Measurements from ENCODE around the gene PHLDA2. TPM values are rescaled to one million over a fixed set of nuclear protein-coding genes. Genes with fewer than 3 reads are reported as not detected.

The PHLDA2 gene
- total and polyA plus RNA-seq, 7 donors, result 1.7 to 37.9 (median 35.4) TPM; not detected in 3

DNA sequence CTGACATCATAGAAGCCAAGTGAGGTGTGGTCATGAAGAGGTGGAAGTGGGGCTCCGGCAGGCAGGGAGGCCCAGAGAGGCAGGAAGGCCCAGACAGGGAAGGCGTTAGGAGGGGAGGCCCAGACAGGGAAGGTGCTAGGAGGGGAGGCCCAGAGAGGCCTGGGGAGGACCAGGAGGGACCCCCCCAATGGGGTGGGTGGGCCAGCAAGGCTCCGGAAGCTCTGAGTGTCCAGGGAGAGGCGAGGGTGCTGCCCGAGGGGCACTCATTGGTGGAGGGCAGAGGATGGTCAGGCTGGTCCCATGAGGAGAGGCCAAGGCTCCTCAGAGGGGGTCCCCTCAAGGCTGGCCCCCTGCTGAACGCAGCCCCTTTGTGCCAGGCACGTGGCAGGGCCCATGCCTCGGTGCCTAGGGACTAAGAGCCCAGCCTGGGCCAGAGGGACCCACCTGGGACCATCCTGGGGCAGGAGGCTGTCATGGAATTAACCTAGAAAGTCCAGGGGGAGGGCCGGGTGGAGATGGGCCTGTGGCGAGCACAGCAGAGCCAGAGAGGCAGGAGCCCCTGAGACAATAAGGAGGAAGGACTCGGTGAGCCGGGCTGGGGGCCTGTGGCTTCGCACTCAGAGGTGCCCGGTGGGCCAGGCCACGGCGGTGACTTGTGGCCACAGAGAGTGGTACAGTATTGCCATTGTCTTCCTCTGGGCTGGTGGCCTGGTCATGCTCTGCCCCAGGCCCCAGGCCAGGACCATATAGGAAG lies 12.2 kb downstream of the PHLDA2 start:
- Histone ChIP-seq H3K27me3 (no peaks in the 10 kb centered on the region), H3K4me1 (no peaks in the 10 kb centered on the region), H3K4me3 (no peak overlapping the region), H3K27ac (no peak overlapping the region), H3K36me3 (no peaks in the 10 kb centered on the region), H3K9me3 (no peaks in the 10 kb centered on the region)
- WGBS, 2 donors, result 92 to 94% methylated on average over 16 of the region's 16 CpGs
- intact Hi-C loops (cut with DNase I), result no loop called here
- DNase-seq, result no peak
- TF ChIP-seq, protein P1, sequence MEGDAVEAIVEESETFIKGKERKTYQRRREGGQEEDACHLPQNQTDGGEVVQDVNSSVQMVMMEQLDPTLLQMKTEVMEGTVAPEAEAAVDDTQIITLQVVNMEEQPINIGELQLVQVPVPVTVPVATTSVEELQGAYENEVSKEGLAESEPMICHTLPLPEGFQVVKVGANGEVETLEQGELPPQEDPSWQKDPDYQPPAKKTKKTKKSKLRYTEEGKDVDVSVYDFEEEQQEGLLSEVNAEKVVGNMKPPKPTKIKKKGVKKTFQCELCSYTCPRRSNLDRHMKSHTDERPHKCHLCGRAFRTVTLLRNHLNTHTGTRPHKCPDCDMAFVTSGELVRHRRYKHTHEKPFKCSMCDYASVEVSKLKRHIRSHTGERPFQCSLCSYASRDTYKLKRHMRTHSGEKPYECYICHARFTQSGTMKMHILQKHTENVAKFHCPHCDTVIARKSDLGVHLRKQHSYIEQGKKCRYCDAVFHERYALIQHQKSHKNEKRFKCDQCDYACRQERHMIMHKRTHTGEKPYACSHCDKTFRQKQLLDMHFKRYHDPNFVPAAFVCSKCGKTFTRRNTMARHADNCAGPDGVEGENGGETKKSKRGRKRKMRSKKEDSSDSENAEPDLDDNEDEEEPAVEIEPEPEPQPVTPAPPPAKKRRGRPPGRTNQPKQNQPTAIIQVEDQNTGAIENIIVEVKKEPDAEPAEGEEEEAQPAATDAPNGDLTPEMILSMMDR (IDR thresholded peaks at IDR 0.05), result no peak
- no peak for TF ChIP-seq POLR2A (IDR thresholded peaks at IDR 0.05)

DNA sequence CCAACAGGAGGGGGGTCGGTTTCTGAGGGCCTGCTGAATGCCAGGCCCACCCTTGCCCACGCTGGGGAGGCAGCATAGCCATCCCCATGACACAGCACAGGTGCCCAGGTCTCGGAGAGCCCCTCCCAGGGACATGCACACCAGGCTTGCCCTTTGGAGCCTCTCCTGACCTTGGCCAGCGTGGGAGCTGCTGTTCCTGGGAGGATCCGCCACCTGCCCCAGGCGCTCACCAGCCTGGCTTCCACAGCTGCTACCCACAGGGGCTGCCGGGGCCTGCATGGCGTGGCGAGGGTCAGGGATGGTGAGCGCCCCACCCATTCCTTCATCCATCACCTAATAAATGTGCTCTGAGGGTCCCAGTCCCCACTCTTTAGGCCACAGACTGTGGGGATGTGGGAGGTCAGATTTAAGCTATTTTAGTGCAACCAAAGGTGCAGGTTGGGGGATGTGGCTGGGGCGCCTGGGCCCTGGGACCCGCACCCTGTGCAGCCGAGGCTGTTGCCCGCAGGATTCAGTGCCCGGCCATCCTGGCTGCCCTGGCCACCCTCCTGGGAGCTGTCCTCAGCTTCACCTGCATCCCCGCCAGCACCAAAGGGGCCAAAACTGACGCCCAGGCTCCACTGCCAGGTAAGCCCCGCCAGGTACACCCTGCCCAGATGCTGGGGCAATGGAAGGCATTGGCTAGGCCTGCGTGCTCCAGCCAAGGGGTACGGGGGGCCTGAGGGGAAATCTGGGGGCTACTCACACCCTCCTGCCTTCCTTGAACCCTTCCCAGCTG lies 12.9 kb downstream of the PHLDA2 start:
- H3K9me3 ChIP-seq, result no peaks in the 10 kb centered on the region
- intact Hi-C loops (cut with DNase I), result no loop called here
- no peaks in the 10 kb centered on the region for H3K4me1 ChIP-seq
- no peaks in the 10 kb centered on the region for H3K36me3 ChIP-seq
- WGBS, 2 donors, result 90% methylated on average over 20 of the region's 20 CpGs
- H3K27me3 ChIP-seq, result no peaks in the 10 kb centered on the region
- H3K27ac ChIP-seq, result no peak overlapping the region
- no peak for TF ChIP-seq EP300 (IDR thresholded peaks at IDR 0.05)
- TF ChIP-seq, protein P1 (IDR thresholded peaks at IDR 0.05), result no peak
- no peak for TF ChIP-seq POLR2AphosphoS5 (IDR thresholded peaks at IDR 0.05)
- TF ChIP-seq POLR2A (IDR thresholded peaks at IDR 0.05), result no peak
- H3K4me3 ChIP-seq, result no peak overlapping the region
- no peak for DNase-seq

DNA sequence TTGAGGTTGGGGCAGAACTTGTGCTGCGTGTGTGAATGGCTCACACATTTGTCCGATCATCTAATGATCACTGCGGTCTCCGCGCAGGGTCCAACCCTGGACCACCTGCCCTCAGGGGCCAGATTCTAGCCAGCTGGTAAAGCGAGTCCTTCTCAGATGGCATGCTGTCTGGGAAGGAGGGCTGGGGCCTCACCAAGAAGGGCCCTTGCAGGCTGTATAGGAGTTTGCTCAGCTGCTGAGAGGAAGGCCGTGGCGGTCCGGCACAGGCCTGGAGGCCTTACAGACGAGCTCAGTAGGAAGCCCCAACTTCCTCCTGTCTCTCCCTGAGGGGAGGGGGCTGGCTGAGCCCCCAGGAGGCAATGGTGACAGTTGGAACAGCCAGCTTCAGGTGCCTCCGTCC lies 13.7 kb downstream of the PHLDA2 start:
- H3K36me3 ChIP-seq, result no peaks in the 10 kb centered on the region
- no peaks in the 10 kb centered on the region for H3K27me3 ChIP-seq
- H3K27ac ChIP-seq, result no peak overlapping the region
- no peaks in the 10 kb centered on the region for H3K9me3 ChIP-seq
- DNase-seq, result no peak
- intact Hi-C loops (cut with DNase I), result no loop called here
- no peak overlapping the region for H3K4me3 ChIP-seq
- TF ChIP-seq POLR2AphosphoS5 (IDR thresholded peaks at IDR 0.05) (no peak), POLR2A (IDR thresholded peaks at IDR 0.05) (no peak), EP300 (IDR thresholded peaks at IDR 0.05) (no peak)
- TF ChIP-seq, protein P1 (IDR thresholded peaks at IDR 0.05), result no peak
- 86 to 92% methylated on average over 11 of the region's 11 CpGs for WGBS, 2 donors
- H3K4me1 ChIP-seq, result no peaks in the 10 kb centered on the region

DNA sequence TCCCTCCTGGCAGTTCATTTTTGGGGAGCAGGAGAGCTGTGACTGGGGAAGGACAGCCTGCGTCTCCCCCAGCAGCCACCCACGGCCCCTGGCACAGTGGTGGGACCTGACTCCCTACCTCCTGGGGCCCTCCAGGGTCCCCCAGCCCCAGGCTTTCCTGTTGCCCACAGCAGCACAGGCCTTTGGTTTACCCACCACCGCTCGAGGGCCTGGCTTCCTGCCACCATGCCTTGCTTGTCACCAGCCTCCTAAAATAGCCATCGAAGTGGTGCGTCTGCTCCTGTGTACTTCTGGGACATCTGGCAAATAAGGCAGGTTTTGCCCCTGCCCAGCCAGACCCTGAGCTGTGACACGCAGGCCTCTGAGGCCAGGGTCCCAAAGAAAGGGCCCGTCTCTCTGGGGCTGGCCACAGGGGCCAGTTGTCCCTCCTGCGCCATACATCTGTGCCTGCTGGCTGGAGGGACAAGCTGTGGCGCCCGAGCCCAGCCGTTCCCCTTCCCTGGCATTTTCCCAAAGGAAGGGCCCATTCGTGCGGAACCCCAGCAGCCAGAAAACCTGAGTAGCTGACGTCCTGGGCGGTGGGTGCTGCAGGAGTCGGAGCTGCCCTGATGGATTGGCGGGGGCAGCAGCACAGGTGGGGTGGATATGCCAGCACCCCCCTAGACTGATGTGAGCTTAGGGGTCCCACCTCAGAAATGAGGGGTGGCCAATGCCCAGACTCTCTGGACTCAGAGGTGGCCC lies 14.6 kb downstream of the PHLDA2 start:
- peaks cover 0 to 2% (median under 1%) of the 10 kb centered on the region in 4 donors for H3K4me1 ChIP-seq
- no peaks in the 10 kb centered on the region for H3K36me3 ChIP-seq
- no peak overlapping the region for H3K4me3 ChIP-seq
- intact Hi-C loops (cut with DNase I), result no loop called here
- no peak for TF ChIP-seq EP300 (IDR thresholded peaks at IDR 0.05)
- TF ChIP-seq POLR2AphosphoS5 (IDR thresholded peaks at IDR 0.05), result no peak
- TF ChIP-seq, protein P1 (IDR thresholded peaks at IDR 0.05), result no peak
- TF ChIP-seq POLR2A (IDR thresholded peaks at IDR 0.05), result no peak
- H3K27ac ChIP-seq, result no peak overlapping the region
- H3K9me3 ChIP-seq, result no peaks in the 10 kb centered on the region
- DNase-seq, result no peak
- 72 to 90% methylated on average over 18 of the region's 18 CpGs for WGBS, 2 donors
- peaks cover 0 to 2% (median under 1%) of the 10 kb centered on the region in 3 donors for H3K27me3 ChIP-seq
